ENCODE measurements around the gene TRIM33.

DNA sequence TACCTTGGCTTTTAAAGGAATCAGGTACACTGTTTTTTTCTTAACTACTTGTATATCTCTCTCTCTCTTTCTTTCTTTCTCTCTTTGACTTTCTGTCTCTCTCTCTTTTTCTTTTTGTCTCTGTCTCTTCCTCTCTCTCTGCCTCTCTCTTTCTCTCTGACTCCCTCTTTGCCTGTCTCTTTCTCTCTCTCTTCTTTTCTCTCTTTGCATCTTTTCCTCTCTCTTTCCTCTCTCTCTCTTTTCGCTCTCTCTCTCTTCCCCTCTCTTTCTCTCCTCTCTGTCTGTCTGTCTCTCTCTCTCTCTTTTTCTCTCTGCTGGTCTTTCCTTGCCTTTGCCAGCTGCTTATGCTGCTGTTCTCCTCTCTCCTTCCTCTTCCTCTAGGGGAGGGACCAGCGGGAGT, 143.2 kb downstream of the TRIM33 start:
- TF ChIP-seq, protein P1, sequence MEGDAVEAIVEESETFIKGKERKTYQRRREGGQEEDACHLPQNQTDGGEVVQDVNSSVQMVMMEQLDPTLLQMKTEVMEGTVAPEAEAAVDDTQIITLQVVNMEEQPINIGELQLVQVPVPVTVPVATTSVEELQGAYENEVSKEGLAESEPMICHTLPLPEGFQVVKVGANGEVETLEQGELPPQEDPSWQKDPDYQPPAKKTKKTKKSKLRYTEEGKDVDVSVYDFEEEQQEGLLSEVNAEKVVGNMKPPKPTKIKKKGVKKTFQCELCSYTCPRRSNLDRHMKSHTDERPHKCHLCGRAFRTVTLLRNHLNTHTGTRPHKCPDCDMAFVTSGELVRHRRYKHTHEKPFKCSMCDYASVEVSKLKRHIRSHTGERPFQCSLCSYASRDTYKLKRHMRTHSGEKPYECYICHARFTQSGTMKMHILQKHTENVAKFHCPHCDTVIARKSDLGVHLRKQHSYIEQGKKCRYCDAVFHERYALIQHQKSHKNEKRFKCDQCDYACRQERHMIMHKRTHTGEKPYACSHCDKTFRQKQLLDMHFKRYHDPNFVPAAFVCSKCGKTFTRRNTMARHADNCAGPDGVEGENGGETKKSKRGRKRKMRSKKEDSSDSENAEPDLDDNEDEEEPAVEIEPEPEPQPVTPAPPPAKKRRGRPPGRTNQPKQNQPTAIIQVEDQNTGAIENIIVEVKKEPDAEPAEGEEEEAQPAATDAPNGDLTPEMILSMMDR (IDR thresholded peaks at IDR 0.05): no peak
- no peak for TF ChIP-seq POLR2A (IDR thresholded peaks at IDR 0.05)

All from Peyer's patch (tissue), 4 donors.